HT-29 (cell line): ENCODE data around the gene ZNHIT1. TPM values are rescaled to one million over a fixed set of nuclear protein-coding genes. Genes with fewer than 3 reads are reported as not detected.
A peak's percentile ranks its signal among the peaks of the same experiment; 100 is the strongest.

Experiments
- DNase-seq: peaks from one replicate; pipeline ENCODE4 v3.0.0-alpha.2; 2015; ENCODE audit warnings: low spot score
- total RNA-seq: library from RNA; depleted of rRNA; stranded (reverse); fragments of >200 nt; shearing (Covaris generic); gene quantifications from 2 replicates; pipeline ENCODE4 v1.2.3, GENCODE V29; 2014; rRNA removed

The ZNHIT1 gene
- 180 and 189 TPM in 2 replicates for total RNA-seq

- peak; percentile 100 for DNase-seq
Measured at GRCh38 chr7:101217388-101218235, at the start of gene ZNHIT1, which contains the start of gene PLOD3. Gene ZNHIT1, plus strand, starts transcription at chr7:101218165. Its CDS starts 31 bp downstream, at chr7:101218196. Gene PLOD3, minus strand, starts transcription at chr7:101217581. Its CDS starts 307 bp downstream, at chr7:101217274.

- DNase-seq = no peak
Measured at GRCh38 chr7:101168412-101169049, 49.4 kb upstream of the ZNHIT1 start.

- no peak for DNase-seq
Measured at GRCh38 chr7:101169110-101169837, 48.7 kb upstream of the ZNHIT1 start.

DNA sequence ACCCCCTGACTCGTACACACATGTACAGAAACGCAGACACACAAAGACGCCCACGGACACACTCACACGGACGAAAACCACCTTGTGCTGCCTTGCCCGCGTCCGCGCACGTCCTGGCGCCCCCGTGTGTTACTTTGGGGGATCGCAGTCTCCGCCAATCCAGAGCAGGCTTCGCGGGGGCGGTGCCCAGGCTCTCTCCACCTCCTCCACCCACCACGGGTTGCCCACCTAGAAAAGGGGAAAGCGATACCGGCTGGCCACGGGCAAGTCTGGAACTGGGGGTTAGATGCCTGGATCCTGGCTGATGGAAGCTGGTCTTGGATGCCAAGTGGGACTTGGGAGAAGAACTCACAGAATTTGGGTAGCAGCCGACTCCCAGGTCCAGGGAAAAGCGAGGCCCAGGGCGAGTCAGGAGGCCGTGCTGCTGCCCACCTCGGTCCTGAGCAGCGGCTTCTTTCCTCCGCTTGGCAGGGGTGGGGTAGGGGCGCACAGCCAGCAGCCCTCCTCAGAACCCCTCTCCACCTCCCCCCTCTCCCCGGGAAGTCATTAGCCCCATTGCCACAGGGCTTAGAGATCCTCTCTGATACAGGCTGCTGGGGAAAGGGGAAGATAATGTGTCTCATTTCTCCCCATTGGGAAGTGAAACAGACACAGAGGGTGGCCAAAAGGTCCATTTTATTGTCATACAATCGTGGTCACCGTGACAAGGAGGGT is 48.0 kb upstream of the ZNHIT1 start:
- DNase-seq = peak; percentile 71

DNA sequence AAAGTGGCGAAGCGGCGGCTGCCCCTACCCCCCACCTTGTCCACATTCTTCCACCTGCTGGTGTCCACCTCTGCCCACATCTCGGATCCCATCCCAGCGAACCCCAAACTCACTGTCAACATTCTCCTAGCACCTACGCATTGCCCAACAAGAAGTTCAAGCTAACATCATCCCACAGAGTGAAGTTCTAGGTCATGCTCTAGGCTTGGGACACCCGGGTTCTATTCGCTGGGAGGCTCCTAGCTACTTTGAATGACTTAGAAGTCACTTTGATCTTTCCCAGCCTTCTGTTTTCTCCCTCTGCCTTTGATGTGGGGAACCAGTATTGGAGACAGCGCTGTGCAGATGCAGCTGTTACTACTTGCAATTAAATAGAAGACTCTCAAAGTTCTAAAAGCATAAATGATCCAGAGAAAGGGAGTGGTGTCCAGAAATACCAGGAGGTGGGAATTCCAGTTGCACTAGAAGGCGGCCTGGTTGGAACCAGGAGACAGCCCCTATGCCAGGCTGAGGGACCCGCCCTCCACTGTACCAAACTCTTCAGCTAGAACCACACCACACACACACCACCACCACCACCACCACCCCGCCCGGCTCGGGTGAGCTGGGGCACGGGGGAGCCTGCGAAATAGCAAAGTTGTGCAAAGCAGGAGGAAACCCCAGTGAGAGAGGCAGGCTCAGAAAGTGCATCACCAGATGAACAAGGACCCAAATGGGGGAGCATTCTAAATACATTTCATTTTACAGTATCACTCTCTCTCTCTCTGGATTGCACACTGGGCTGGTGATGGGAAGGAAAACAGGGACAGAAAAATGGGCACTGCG is 47.1 kb upstream of the ZNHIT1 start:
- no peak for DNase-seq

- peak; percentile 52 for DNase-seq
Measured at GRCh38 chr7:101171442-101171837, 46.5 kb upstream of the ZNHIT1 start.

- DNase-seq = no peak
Measured at GRCh38 chr7:101172005-101172853, 45.7 kb upstream of the ZNHIT1 start.

DNA sequence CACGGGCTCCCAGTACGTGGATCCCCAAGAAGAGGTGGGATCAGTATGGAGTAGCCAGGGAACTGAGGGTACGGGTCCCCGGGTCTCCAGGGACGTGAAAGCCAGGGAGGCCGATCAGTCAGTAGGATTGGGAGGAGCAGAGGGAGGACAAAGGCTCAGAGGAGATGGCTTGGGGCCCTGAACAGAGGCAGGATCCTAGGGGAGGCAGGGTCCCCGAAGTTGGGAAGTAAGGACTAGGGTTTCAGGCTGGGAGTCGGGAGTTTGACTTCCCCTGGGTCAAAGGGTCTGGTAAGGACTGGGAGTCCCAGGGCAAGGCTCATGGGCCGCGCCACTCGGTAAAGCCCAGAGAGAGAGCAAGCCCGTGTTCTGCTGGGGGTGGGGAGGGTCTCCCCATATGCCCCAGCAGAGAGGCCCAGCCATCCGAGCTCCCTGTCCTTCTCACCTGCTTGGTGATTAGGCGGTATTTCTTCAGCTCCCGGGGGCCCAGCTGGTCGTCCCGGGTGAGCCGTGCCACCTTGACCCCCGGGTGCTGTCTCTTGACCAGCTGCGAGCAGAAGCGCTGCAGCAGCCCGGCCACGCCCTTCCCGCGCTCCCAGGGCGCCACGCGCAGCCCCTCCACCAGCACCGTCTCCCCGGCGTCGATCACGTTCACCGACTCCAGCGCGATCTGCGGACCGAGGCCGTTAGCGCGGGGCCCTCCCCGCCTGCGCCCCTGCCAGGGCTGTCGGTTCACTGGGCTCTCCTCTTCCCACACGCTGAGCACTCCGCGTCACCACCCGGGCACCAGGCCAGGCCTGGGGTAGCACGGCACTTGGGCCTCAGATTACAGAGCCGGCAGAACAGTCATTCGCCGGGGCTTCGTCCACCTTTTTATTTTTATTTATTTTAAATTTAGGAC is 44.9 kb upstream of the ZNHIT1 start:
- peak; percentile 85 for DNase-seq

- peak; percentile 80 for DNase-seq
Measured at GRCh38 chr7:101173752-101174244, 44.2 kb upstream of the ZNHIT1 start.

- DNase-seq = no peak
Measured at GRCh38 chr7:101174322-101174854, 43.6 kb upstream of the ZNHIT1 start.

DNA sequence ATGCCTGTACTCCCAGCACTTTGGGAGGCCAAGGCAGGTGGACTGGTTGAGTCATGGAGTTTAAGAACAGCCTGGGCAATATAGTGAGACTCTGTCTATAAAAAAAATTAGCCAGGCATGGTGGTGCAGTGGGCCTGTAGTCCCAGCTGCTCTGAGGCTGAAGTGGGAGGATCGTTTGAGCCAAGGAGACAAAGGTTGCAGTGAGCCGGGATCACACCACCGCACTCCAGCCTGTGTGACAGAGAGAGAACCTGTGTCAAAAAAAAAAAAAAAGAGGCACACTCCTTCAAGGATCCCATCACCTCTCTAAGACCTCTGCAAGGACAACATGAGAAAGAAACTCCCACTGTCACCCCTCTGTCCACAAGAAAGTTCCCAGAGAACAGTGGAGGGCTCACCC is 42.3 kb upstream of the ZNHIT1 start:
- no peak for DNase-seq

DNA sequence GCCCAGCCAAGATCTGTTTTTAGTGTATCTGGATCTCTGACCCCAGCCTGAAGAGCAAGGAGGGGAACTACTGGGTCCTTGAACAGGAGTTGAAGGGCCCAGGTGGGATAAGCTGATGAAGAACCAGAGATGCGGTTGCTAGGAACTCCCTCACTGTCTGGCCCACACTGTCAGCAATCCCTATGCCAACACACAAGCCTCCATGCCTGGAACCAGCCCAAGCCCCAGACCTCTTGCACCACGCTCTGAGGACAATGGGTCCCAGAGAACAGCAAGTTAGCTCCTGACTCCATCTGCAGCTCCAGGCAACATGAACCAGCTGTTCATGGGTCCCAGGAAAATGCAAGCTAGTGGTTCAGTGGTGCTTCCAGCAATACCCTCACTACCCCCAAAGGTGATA is 40.3 kb upstream of the ZNHIT1 start:
- no peak for DNase-seq

DNA sequence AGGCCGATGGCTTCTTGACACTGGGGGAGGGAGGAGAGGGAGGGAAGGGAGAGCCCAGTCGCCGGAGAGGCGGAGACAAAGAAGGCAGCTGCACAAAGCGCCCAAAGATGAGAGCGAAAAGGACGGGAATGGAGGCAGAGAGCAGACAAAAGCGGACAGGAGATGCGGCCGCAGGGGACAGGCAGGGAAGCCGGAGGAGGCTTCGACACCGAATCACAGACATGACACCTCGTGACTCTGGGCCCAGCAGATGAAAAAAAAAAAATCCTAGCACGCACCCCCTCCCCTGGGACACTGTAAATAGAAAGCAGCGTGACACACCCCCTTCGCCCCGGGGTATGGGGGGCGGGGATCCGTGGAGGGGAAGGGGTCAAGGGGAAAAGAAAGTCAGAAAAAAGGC is 38.8 kb upstream of the ZNHIT1 start:
- DNase-seq = no peak

- no peak for DNase-seq
Measured at GRCh38 chr7:101179713-101180112, 38.3 kb upstream of the ZNHIT1 start.

- DNase-seq = no peak
Measured at GRCh38 chr7:101180130-101180755, 37.7 kb upstream of the ZNHIT1 start, which contains the start of gene NAT16. Gene NAT16, minus strand, starts transcription at chr7:101180293. Its CDS starts 5,486 bp downstream, at chr7:101174807.

GRCh38 chr7:101185258-101185839 is 32.6 kb upstream of the ZNHIT1 start:
- DNase-seq = no peak

- DNase-seq = no peak
Measured at GRCh38 chr7:101186194-101186593, 31.8 kb upstream of the ZNHIT1 start.
